ENCODE results near the gene CXCL1. TPM values are rescaled to one million over a fixed set of nuclear protein-coding genes. Genes with fewer than 3 reads are reported as not detected.

The CXCL1 gene
- polyA plus RNA-seq, 6 donors from 2014 or later, result not detected

- Mint-ChIP-seq H3K36me3 (no peaks in the 10 kb centered on the region), H3K27me3 (peaks cover 16 to 31% (median 20%) of the 10 kb centered on the region in 3 donors), H3K4me1 (no peaks in the 10 kb centered on the region), H3K4me3 (no peak overlapping the region), H3K27ac (no peak overlapping the region), H3K9me3 (peaks cover 0 to 2% (median 0%) of the 10 kb centered on the region in 7 donors)
- no peak for ATAC-seq (ENCODE audit: low read depth in 2 of 2)
- DNase-seq, result no peak
Observed at GRCh38 chr4:73842696-73843095, 26.5 kb upstream of the CXCL1 start.

DNA sequence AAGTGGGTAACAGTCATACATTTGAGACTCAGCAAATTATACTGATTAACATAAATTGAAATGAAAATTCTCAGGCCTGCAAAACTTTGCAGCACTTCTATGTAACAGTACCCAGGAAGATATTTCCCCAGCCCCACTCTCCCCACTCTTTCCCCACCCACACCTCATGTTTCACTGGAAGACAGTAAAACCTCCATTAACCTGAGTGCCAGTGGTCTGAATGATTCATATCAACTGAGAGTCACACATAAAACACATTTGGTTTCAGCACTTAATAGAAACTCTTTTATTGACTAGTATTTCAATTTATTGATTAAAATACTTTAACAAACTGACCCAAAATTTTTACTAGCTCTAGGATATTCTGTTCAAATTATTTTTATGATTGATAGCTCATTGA, 25.8 kb upstream of the CXCL1 start:
- no peak for DNase-seq
- Mint-ChIP-seq H3K9me3 (peaks cover 0 to 2% (median 0%) of the 10 kb centered on the region in 7 donors), H3K27me3 (peaks cover 15 to 32% (median 17%) of the 10 kb centered on the region in 3 donors), H3K27ac (no peak overlapping the region), H3K4me1 (no peaks in the 10 kb centered on the region), H3K36me3 (no peaks in the 10 kb centered on the region), H3K4me3 (no peak overlapping the region)
- ATAC-seq (ENCODE audit: low read depth in 2 of 2), result no peak

DNA sequence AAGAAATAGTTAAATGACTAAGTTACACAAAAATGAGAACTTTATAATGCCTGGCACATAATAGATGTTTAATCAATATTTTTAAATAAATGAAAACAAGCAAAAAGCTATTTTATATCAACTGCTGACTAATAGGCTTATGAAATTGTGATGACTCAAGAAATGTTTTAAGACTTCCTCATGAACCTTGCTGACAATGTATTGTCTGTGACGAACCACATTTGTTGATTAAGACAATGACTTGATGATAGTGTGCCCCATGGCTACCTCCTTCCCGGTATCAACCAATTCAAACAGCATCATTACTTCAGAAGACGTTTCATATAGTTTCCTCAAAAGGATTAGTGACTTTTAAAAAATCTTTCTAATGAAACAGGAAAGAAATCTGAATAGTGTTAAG, 24.8 kb upstream of the CXCL1 start:
- peaks cover 0 to 2% (median 0%) of the 10 kb centered on the region in 7 donors for H3K9me3 Mint-ChIP-seq
- ATAC-seq (ENCODE audit: low read depth in 2 of 2) (no peak), DNase-seq (no peak)
- H3K36me3 Mint-ChIP-seq, result no peaks in the 10 kb centered on the region
- no peaks in the 10 kb centered on the region for H3K4me1 Mint-ChIP-seq
- H3K27ac Mint-ChIP-seq, result no peak overlapping the region
- peaks cover 6 to 26% (median 11%) of the 10 kb centered on the region in 3 donors for H3K27me3 Mint-ChIP-seq
- H3K4me3 Mint-ChIP-seq, result no peak overlapping the region

DNA sequence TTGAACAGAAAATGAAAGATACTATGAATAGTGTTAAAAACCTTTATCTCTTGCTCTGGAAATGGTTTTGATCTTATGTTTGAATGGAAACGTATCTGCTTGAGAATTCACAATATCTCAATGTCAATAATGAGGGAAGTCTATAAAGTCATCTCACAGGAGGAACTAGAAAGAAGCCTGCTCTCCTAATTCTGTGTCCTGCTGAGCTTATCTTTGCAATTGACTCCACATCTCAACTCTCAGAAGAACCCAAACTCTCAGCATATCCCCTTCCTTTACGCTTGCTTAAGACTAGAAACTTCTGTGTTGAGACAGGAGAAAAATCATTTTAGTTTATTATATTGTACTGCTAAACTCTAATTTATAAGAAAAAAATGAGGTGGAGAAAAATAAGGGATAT, 24.4 kb upstream of the CXCL1 start:
- no peak overlapping the region for H3K27ac Mint-ChIP-seq
- H3K27me3 Mint-ChIP-seq, result peaks cover 2 to 21% (median 7%) of the 10 kb centered on the region in 3 donors
- DNase-seq, result no peak
- peaks cover 0 to 2% (median 0%) of the 10 kb centered on the region in 7 donors for H3K9me3 Mint-ChIP-seq
- H3K4me1 Mint-ChIP-seq, result no peaks in the 10 kb centered on the region
- H3K4me3 Mint-ChIP-seq, result no peak overlapping the region
- no peaks in the 10 kb centered on the region for H3K36me3 Mint-ChIP-seq
- ATAC-seq (ENCODE audit: low read depth in 2 of 2), result no peak

DNA sequence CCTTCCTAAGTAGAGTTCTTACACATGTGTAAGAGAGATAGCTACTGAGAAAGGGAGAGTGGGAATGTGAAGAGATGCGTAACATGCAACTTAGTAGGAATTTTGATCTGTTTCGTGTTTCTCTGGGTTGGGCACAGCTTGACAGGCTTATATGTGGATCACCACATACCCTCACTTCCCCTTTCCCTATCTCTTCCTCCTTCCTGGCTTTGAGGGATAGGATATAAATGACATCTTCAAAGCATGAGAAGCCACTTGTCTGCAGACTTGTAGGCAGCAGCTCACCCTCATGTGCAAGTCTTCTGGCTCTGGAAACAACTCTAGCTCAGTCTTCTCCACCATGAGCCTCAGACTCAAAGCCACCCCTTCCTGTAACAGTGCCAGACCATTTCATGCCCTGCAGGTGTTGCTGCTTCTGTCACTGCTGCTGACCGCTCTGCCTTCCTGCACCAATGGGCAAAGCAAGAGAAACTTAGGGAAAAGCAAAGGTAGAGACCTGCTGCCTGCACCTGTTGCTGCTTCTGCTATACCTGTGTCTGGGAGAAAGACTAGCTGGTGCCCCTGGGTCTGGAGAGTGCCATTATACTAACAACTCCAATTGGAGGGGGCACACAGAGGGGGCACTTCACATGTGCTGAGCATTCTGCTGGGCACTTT, 21.5 kb upstream of the CXCL1 start:
- no peaks in the 10 kb centered on the region for H3K4me1 Mint-ChIP-seq
- peaks cover 0 to 23% (median 5%) of the 10 kb centered on the region in 3 donors for H3K27me3 Mint-ChIP-seq
- H3K9me3 Mint-ChIP-seq, result peaks cover 0 to under 1% (median 0%) of the 10 kb centered on the region in 7 donors
- no peak for DNase-seq
- H3K4me3 Mint-ChIP-seq, result no peak overlapping the region
- H3K27ac Mint-ChIP-seq, result no peak overlapping the region
- no peak for ATAC-seq (ENCODE audit: low read depth in 2 of 2)
- no peaks in the 10 kb centered on the region for H3K36me3 Mint-ChIP-seq

GRCh38 chr4:73848183-73848777, 20.9 kb upstream of the CXCL1 start:
- H3K4me1 Mint-ChIP-seq, result no peaks in the 10 kb centered on the region
- H3K9me3 Mint-ChIP-seq, result no peaks in the 10 kb centered on the region
- no peaks in the 10 kb centered on the region for H3K36me3 Mint-ChIP-seq
- no peak for ATAC-seq (ENCODE audit: low read depth in 2 of 2)
- peaks cover 0 to 18% (median 3%) of the 10 kb centered on the region in 3 donors for H3K27me3 Mint-ChIP-seq
- H3K4me3 Mint-ChIP-seq, result no peak overlapping the region
- H3K27ac Mint-ChIP-seq, result no peak overlapping the region
- DNase-seq, result no peak

DNA sequence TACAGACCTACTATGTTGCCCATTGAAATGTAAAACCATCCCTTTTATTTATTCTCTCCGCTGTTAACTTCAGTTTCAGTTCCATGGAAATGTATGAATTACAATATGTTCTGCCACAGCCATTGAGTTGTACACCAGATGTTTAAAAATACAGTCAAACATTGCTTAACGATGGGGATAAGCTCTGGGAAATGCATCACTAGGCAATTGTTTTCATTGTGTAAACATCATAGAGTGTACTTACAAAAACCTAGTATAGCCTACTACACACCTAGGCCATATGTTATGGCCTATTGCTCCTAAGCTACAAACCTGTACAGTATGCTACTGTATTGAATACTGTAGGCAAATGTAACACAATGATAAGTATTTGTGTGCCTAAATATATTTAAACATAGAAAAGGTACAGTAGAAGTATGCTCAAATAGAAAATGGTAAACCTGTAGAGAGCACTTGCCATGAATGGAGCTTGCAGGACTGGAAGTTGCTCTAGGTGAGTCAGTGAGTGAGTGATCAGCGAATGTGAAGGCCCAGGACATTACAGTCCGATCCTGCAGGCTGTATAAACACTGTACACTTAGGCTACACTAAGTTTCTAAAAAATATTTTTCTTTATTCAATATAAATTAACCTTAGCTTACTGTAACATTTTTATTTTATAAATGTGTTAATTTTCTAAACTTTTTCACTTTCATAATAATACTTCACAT, 18.8 kb upstream of the CXCL1 start:
- Mint-ChIP-seq H3K4me1 (no peaks in the 10 kb centered on the region), H3K9me3 (no peaks in the 10 kb centered on the region), H3K27me3 (peaks cover 9 to 26% (median 16%) of the 10 kb centered on the region in 3 donors), H3K36me3 (no peaks in the 10 kb centered on the region), H3K27ac (no peak overlapping the region), H3K4me3 (no peak overlapping the region)
- ATAC-seq (ENCODE audit: low read depth in 2 of 2) (no peak), DNase-seq (no peak)

GRCh38 chr4:73851293-73851692, 17.9 kb upstream of the CXCL1 start:
- no peaks in the 10 kb centered on the region for H3K9me3 Mint-ChIP-seq
- peaks cover 9 to 28% (median 16%) of the 10 kb centered on the region in 3 donors for H3K27me3 Mint-ChIP-seq
- no peak for ATAC-seq (ENCODE audit: low read depth in 2 of 2)
- H3K4me3 Mint-ChIP-seq, result no peak overlapping the region
- no peaks in the 10 kb centered on the region for H3K4me1 Mint-ChIP-seq
- DNase-seq, result no peak
- H3K27ac Mint-ChIP-seq, result no peak overlapping the region
- no peaks in the 10 kb centered on the region for H3K36me3 Mint-ChIP-seq

- Mint-ChIP-seq H3K27ac (no peak overlapping the region), H3K27me3 (peaks cover 9 to 20% (median 16%) of the 10 kb centered on the region in 3 donors), H3K9me3 (no peaks in the 10 kb centered on the region), H3K4me1 (no peaks in the 10 kb centered on the region), H3K36me3 (no peaks in the 10 kb centered on the region), H3K4me3 (no peak overlapping the region)
- ATAC-seq (ENCODE audit: low read depth in 2 of 2), result no peak
- DNase-seq, result no peak
Observed at GRCh38 chr4:73852771-73853170, 16.4 kb upstream of the CXCL1 start.

GRCh38 chr4:73853246-73853704, 15.9 kb upstream of the CXCL1 start, which contains the start of gene PF4V1:
Gene PF4V1 (plus strand): TSS chr4:73853296. CDS start chr4:73853363, 67 bp downstream.
- Mint-ChIP-seq H3K9me3 (no peaks in the 10 kb centered on the region), H3K27me3 (peaks cover 9 to 20% (median 16%) of the 10 kb centered on the region in 3 donors), H3K4me1 (no peaks in the 10 kb centered on the region), H3K27ac (no peak within 1 kb of the TSS), H3K36me3 (no peaks in the 10 kb centered on the region), H3K4me3 (no peak within 1 kb of the TSS)
- DNase-seq (no peak), ATAC-seq (ENCODE audit: low read depth in 2 of 2) (no peak)

- H3K4me3 Mint-ChIP-seq, result no peak overlapping the region
- H3K27me3 Mint-ChIP-seq, result peaks cover 9 to 20% (median 16%) of the 10 kb centered on the region in 3 donors
- no peaks in the 10 kb centered on the region for H3K4me1 Mint-ChIP-seq
- ATAC-seq (ENCODE audit: low read depth in 2 of 2) (no peak), DNase-seq (no peak)
- no peaks in the 10 kb centered on the region for H3K9me3 Mint-ChIP-seq
- no peaks in the 10 kb centered on the region for H3K36me3 Mint-ChIP-seq
- H3K27ac Mint-ChIP-seq, result no peak overlapping the region
Observed at GRCh38 chr4:73853718-73854473, 15.3 kb upstream of the CXCL1 start.

GRCh38 chr4:73855406-73855805, 13.8 kb upstream of the CXCL1 start:
- no peaks in the 10 kb centered on the region for H3K4me1 Mint-ChIP-seq
- no peak for DNase-seq
- no peak overlapping the region for H3K27ac Mint-ChIP-seq
- ATAC-seq (ENCODE audit: low read depth in 2 of 2), result no peak
- H3K27me3 Mint-ChIP-seq, result peaks cover 9 to 20% (median 16%) of the 10 kb centered on the region in 3 donors
- no peaks in the 10 kb centered on the region for H3K36me3 Mint-ChIP-seq
- no peak overlapping the region for H3K4me3 Mint-ChIP-seq
- H3K9me3 Mint-ChIP-seq, result no peaks in the 10 kb centered on the region

- no peaks in the 10 kb centered on the region for H3K9me3 Mint-ChIP-seq
- H3K36me3 Mint-ChIP-seq, result no peaks in the 10 kb centered on the region
- no peak for ATAC-seq (ENCODE audit: low read depth in 2 of 2)
- H3K27me3 Mint-ChIP-seq, result peaks cover 9 to 20% (median 16%) of the 10 kb centered on the region in 3 donors
- no peaks in the 10 kb centered on the region for H3K4me1 Mint-ChIP-seq
- H3K4me3 Mint-ChIP-seq, result no peak overlapping the region
- H3K27ac Mint-ChIP-seq, result no peak overlapping the region
- DNase-seq, result no peak
Observed at GRCh38 chr4:73856518-73856917, 12.7 kb upstream of the CXCL1 start.

All from naive B cell (primary cell).